GM18498 (cell line): ENCODE measurements around the gene HEBP1.
A peak's percentile ranks its signal among the peaks of the same experiment; 100 is the strongest.
"Not testable (repeated sequence)": the region's sequence is repeated elsewhere in the genome, so short reads cannot be mapped to it uniquely, and the experiment has no call there.

Experiments used
- ATAC-seq: cut with Tn5 transposase; IDR thresholded peaks from one replicate; pipeline ENCODE4 v1.9.1; 2021; ENCODE audit warnings: mild to moderate bottlenecking, moderate library complexity; ENCODE audit not compliant: unreplicated experiment

HEBP1 gene

DNA sequence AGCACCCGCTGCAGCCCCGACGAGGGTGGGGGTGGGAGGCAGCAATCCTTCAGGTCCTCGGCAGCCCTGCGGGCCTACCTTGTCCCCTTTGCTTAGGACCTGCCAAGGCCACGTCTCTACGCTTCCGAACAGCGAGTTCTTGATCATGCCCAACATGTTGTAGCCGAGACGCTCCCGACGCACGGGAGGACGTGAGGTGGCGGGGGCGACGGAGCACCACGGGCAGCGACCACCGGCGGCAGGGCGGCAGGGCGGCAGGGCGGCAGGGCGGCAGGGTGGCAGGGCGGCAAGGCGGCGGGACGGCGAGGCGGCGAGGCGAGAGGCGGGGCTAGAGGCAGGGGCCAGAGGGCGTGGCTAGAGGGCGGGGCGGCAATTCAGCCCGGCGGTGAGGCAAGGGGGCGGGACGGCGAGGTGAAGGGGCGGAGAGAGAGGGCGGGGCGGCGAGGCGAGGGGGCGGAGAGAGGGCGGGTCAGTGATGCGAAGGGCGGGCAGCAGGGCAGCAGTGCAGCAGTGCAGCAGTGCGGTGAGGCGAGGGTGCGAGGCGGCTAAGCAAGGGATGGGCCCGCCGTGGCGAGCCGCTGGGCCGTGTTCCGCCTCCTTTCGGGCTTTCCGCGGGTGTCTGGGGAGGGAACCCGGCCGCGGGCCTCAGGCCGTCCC is at the start of gene HEBP1:
TSS of gene HEBP1 (minus strand) at position 307 of the 657 bp plus-strand sequence. CDS start at position 156, 151 bp downstream.
- peak; percentile 89 for ATAC-seq

- ATAC-seq = no peak
Observed at GRCh38 chr12:13049816-13050215, 49.8 kb upstream of the HEBP1 start.

DNA sequence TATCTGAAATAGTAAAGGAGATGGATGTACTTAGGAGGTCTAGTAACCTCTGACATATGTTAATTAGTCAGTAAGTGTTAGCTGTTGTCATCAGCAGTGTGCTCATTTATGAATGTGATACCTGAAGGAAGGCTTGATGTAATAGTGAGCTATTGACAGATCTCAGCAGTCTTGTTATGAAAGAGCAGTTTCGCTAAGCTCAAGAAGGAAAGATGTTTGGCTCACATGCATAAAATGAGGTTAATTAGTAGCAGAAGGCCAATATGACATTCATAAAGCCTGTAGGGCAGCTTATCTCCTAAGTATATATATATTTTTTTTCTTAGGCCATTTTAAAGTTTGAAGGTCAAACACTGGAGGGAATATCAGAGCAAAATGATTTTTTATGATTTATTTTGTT is 46.9 kb upstream of the HEBP1 start:
- ATAC-seq = no peak

DNA sequence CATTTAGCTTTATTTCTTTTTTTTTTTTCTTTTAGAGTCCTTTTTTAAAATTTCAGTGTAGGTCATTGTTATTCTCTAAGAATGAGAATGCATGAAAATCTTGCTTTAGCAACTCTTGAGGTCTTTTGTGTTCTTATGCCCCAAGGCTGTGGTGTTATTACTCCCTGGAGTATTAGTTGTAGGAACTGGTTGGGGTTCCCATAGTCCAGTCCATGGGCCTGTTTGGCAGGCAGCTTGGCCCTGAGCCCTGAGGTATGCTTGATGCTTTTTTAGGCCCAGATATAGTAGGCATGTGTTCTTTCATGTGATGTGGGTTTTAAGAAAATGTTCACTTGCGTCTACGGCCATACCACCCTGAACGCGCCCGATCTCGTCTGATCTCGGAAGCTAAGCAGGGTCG is 45.8 kb upstream of the HEBP1 start:
- no peak for ATAC-seq

- ATAC-seq = no peak
Observed at GRCh38 chr12:13044906-13045299, 44.8 kb upstream of the HEBP1 start.

- peak; percentile 95 for ATAC-seq
Observed at GRCh38 chr12:13044002-13044905, 44.2 kb upstream of the HEBP1 start, which contains the start of gene FAM234B. FAM234B (plus strand) TSS chr12:13044381; CDS start chr12:13044404, 23 bp downstream.

- ATAC-seq = no peak
Observed at GRCh38 chr12:13042666-13043230, 42.7 kb upstream of the HEBP1 start.

GRCh38 chr12:13041224-13041623 is 41.2 kb upstream of the HEBP1 start:
- ATAC-seq = no peak

- ATAC-seq = no peak
Observed at GRCh38 chr12:13039328-13039956, 39.4 kb upstream of the HEBP1 start.

GRCh38 chr12:13038491-13039161 is 38.6 kb upstream of the HEBP1 start:
- ATAC-seq = no peak

GRCh38 chr12:13036881-13037280 is 36.8 kb upstream of the HEBP1 start:
- no peak for ATAC-seq

- not testable (repeated sequence) for ATAC-seq
Observed at GRCh38 chr12:13035335-13035734, 35.3 kb upstream of the HEBP1 start.

DNA sequence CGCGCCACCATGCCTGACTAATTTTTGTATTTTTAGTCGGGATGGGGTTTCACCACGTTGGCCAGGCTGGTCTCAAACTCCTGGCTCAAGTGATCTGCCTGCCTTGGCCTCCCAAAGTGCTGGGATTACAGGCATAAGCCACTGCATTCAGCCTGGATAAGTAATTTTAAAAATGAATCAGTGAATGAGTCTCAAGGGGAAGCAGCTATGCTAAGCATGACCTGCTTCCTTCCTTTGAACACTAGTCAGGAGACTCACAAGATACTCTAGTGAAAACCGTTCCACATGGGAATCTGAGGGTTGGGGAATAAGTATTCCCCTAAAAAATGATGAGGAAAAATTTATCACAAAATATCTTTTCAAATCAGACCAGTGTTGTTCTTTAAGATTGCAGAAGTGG is 33.4 kb upstream of the HEBP1 start:
- no peak for ATAC-seq

DNA sequence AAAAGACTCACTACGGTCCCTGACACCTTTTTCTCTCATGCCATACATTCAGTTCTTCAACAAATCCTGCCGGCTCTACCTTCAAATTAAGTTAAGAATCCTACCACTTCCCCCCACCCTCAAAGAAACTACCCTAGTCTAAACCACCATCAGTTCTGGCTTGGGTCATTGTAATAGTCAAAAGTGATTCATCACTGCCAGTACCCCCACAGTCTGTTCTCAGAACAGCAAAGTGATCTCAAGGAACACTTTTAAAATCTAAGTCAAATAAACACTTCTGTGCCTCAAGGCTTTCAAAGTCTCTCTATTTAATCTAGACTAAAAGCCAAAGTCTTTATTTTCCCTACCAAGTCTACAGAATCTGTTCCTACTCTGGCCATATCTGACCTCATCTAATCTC is 32.1 kb upstream of the HEBP1 start:
- no peak for ATAC-seq

DNA sequence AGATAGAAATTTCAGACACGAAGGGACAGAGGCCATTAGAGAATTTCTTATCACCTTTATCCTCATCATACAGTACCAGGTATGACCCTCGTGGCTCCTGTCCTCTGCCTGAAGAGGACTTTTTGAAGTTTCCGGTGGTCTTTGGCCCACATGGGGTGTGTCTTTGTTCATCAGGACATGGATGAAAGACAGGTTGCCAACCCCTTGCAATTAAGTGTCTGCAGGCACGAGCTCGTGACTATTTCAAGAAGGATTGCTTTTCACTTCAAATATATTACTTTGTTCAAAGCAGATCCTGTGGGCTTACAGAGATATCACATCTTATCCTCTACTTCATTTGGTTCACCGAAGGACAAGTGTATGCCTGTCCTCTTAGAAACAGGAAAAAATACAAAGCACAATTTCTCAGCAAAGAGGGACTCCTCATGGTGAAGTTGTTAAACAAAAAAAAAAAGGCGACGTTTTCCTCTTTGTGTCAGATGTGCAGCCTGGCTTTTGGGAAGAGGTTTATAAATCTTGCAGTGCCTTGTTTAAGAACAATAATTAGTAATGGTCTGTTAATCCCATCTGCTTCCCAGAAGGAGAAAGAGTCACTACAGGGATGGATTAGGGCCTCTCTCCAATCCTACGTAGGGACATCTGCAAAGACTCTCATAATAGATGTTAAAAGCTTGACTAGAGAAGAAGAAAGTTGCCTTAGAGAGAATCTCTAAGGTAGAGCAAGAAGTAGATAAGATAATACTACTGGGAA is 30.7 kb upstream of the HEBP1 start:
- ATAC-seq = no peak

- ATAC-seq = no peak
Observed at GRCh38 chr12:13028825-13029570, 28.9 kb upstream of the HEBP1 start.

DNA sequence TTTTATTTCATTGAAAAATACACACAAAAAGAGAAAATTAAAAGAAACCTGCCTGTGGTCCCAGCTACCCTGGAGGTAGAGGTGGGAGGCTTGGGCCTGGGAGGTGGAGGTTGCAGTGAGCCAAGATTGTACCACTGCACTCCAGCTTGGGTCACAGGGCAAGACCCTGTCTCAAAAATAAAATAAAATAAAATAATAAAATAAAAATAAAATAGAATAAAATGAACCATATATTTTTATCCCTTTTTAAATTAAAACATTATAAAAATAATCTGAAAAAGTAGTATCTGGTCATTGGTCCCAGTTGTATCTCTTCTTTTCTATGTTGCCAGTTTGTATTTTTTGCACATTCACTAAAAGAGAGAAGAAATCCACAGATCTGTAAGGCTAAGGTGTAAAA is 27.4 kb upstream of the HEBP1 start:
- ATAC-seq = no peak

- ATAC-seq = no peak
Observed at GRCh38 chr12:13027032-13027431, 27.0 kb upstream of the HEBP1 start.

DNA sequence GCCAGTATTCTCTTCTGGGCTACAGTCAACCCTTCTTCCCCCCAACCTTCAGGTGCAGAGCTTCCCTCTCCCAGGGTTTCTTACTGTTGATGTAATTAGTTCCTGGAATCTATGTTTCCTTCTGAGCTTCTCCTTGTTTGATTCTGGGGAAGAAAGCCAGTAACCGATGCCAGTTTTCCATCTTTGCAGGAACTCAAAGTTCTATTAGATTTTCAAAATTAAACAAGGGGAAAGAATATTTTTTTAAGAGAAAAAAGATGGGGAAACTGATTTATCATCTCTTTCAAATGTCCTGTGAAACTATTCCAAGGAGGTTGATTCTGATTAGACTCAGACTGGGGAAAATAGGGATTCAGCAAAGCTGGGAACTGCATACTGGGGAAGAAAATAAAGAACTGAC is 26.2 kb upstream of the HEBP1 start:
- no peak for ATAC-seq
